Large intestine (tissue), 3 donors: Measurements from ENCODE around the gene PNN. TPM values are rescaled to one million over a fixed set of nuclear protein-coding genes. Genes with fewer than 3 reads are reported as not detected.
"Not testable (repeated sequence)": the region's sequence is repeated elsewhere in the genome, so short reads cannot be mapped to it uniquely, and the experiment has no call there.

Experiments
- DNase-seq, 2 donors: peaks; one replicate each; pipeline versions ENCODE4 v3.0.0 to v3.0.0-alpha.2; 2013
- H3K27ac ChIP-seq: one replicate; pipeline ENCODE4 v1.5.1; 2013; ENCODE audit warnings: low read length
- H3K27me3 ChIP-seq: 2 replicates; pipeline ENCODE4 v1.6.1; 2013; ENCODE audit warnings: low read length; ENCODE audit not compliant: control insufficient read depth, insufficient read depth
- H3K36me3 ChIP-seq: 2 replicates; pipeline ENCODE4 v1.6.1; 2013; ENCODE audit warnings: low read length; ENCODE audit not compliant: control insufficient read depth, insufficient read depth
- H3K4me1 ChIP-seq: one replicate; pipeline ENCODE4 v1.6.1; 2013; ENCODE audit warnings: low read length; ENCODE audit not compliant: control insufficient read depth, insufficient read depth
- H3K4me3 ChIP-seq: one replicate; pipeline ENCODE4 v1.5.1; 2013; ENCODE audit warnings: low read length
- H3K9me3 ChIP-seq: one replicate; pipeline ENCODE4 v1.6.1; 2013; ENCODE audit warnings: mild to moderate bottlenecking, low read depth, low read length, moderate library complexity; ENCODE audit not compliant: control insufficient read depth
- WGBS: methylation state at CpG from one replicate; pipeline ENCODE4 v1.1.5; 2013; ENCODE audit warnings: low lambda C conversion rate; ENCODE audit not compliant: insufficient coverage; 5-methylcytosine and 5-hydroxymethylcytosine counted together
- polyA plus RNA-seq: library from polyadenylated mRNA; unstranded; fragments of 120-200 nt; gene quantifications from one replicate; pipeline ENCODE4 v1.2.1, GENCODE V29; 2013

PNN gene
- polyA plus RNA-seq, 1 donor = 155 TPM

- Histone ChIP-seq H3K27me3 (no peaks in the 10 kb centered on the region), H3K9me3 (no peaks in the 10 kb centered on the region), H3K4me1 (no peaks in the 10 kb centered on the region), H3K36me3 (peaks cover 58% of the 10 kb centered on the region), H3K4me3 (no peak overlapping the region), H3K27ac (no peak overlapping the region)
- WGBS = no CpG with 5 or more reads among the region's 6 CpGs
- DNase-seq = no peak
Observed at GRCh38 chr14:39157491-39157890, 17.6 kb upstream of the PNN start.

GRCh38 chr14:39158222-39158858, 16.7 kb upstream of the PNN start:
- no peak overlapping the region for H3K4me3 ChIP-seq
- no peaks in the 10 kb centered on the region for H3K27me3 ChIP-seq
- DNase-seq = no peak
- H3K36me3 ChIP-seq = peaks cover 58% of the 10 kb centered on the region
- H3K27ac ChIP-seq = no peak overlapping the region
- no peaks in the 10 kb centered on the region for H3K4me1 ChIP-seq
- no peaks in the 10 kb centered on the region for H3K9me3 ChIP-seq
- whole genome bisulfite sequencing = 100% methylated on average over 3 of the region's 6 CpGs

GRCh38 chr14:39160494-39160893, 14.6 kb upstream of the PNN start:
- Histone ChIP-seq H3K36me3 (peaks cover 61% of the 10 kb centered on the region), H3K4me3 (no peak overlapping the region), H3K27me3 (no peaks in the 10 kb centered on the region), H3K4me1 (no peaks in the 10 kb centered on the region), H3K27ac (no peak overlapping the region), H3K9me3 (no peaks in the 10 kb centered on the region)
- DNase-seq = no peak
- WGBS = no CpG with 5 or more reads among the region's 1 CpG

- not testable (repeated sequence) for H3K4me1 ChIP-seq, H3K27me3 ChIP-seq, H3K27ac ChIP-seq, DNase-seq, H3K9me3 ChIP-seq, H3K4me3 ChIP-seq
- WGBS = 100% methylated on average over 2 of the region's 10 CpGs
- peaks cover 24% of the 10 kb centered on the region for H3K36me3 ChIP-seq
Observed at GRCh38 chr14:39167797-39168320, 7.2 kb upstream of the PNN start.

GRCh38 chr14:39168591-39168990, 6.5 kb upstream of the PNN start:
- peak overlapping the region; percentile 82 for H3K4me3 ChIP-seq
- peaks cover 7% of the 10 kb centered on the region for H3K4me1 ChIP-seq
- 72% methylated on average over 3 of the region's 4 CpGs for WGBS
- no peak for DNase-seq
- peaks cover 19% of the 10 kb centered on the region for H3K36me3 ChIP-seq
- H3K27ac ChIP-seq = no peak overlapping the region
- no peaks in the 10 kb centered on the region for H3K27me3 ChIP-seq
- H3K9me3 ChIP-seq = no peaks in the 10 kb centered on the region

GRCh38 chr14:39169541-39169900, 5.5 kb upstream of the PNN start:
- Histone ChIP-seq H3K36me3 (peaks cover 11% of the 10 kb centered on the region), H3K27ac (peak overlapping the region; percentile 93), H3K4me3 (peak overlapping the region; percentile 82), H3K4me1 (peaks cover 11% of the 10 kb centered on the region), H3K27me3 (no peaks in the 10 kb centered on the region), H3K9me3 (no peaks in the 10 kb centered on the region)
- DNase-seq = no peak
- 0% methylated on average over 3 of the region's 7 CpGs for WGBS

- no CpG with 5 or more reads among the region's 3 CpGs for WGBS
- no peak overlapping the region for H3K27ac ChIP-seq
Observed at GRCh38 chr14:39173198-39173597, 1.9 kb upstream of the PNN start.

GRCh38 chr14:39175445-39176262, 600 bp downstream of the PNN start:
- H3K27me3 ChIP-seq = no peaks in the 10 kb centered on the region
- H3K4me3 ChIP-seq = peak overlapping the region; percentile 67
- 0% methylated on average over 1 of the region's 36 CpGs for WGBS
- peak overlapping the region; percentile 87 for H3K27ac ChIP-seq
- peaks cover 15% of the 10 kb centered on the region for H3K4me1 ChIP-seq
- H3K9me3 ChIP-seq = no peaks in the 10 kb centered on the region
- peaks cover 35% of the 10 kb centered on the region for H3K36me3 ChIP-seq
- DNase-seq = peak; percentile 32 to 52

More at GRCh38 chr14:39173198-39173597, 1.9 kb upstream of the PNN start:
- peaks cover 17% of the 10 kb centered on the region for H3K36me3 ChIP-seq
- H3K27me3 ChIP-seq = no peaks in the 10 kb centered on the region
- no peaks in the 10 kb centered on the region for H3K9me3 ChIP-seq
- peaks cover 20% of the 10 kb centered on the region for H3K4me1 ChIP-seq
- H3K4me3 ChIP-seq = no peak overlapping the region
- no peak for DNase-seq

- H3K27ac ChIP-seq = peak overlapping the region; percentile 87
- peaks cover 44% of the 10 kb centered on the region for H3K36me3 ChIP-seq
- WGBS = 33% methylated on average over 1 of the region's 5 CpGs
- no peaks in the 10 kb centered on the region for H3K27me3 ChIP-seq
- no peak for DNase-seq
- H3K4me3 ChIP-seq = peak overlapping the region; percentile 67
- H3K9me3 ChIP-seq = no peaks in the 10 kb centered on the region
- peaks cover 15% of the 10 kb centered on the region for H3K4me1 ChIP-seq
Observed at GRCh38 chr14:39176263-39177167, 1.5 kb downstream of the PNN start.

- WGBS = no CpG with 5 or more reads among the region's 9 CpGs
Observed at GRCh38 chr14:39177168-39177545, 2.1 kb downstream of the PNN start.

More at GRCh38 chr14:39177168-39177545, 2.1 kb downstream of the PNN start:
- no peak for DNase-seq
- Histone ChIP-seq H3K9me3 (no peaks in the 10 kb centered on the region), H3K4me3 (no peak overlapping the region), H3K27me3 (no peaks in the 10 kb centered on the region), H3K4me1 (peaks cover 15% of the 10 kb centered on the region), H3K27ac (no peak overlapping the region), H3K36me3 (peaks cover 46% of the 10 kb centered on the region)
